ENCODE data around the gene EDNRB. TPM values are rescaled to one million over a fixed set of nuclear protein-coding genes. Genes with fewer than 3 reads are reported as not detected.

EDNRB gene
- total and polyA plus RNA-seq, 2 of the 8 experiments (the other 6 are each of a cell fraction or from before 2014, with no cell fraction given) = 15.8 to 73.2 TPM

DNA sequence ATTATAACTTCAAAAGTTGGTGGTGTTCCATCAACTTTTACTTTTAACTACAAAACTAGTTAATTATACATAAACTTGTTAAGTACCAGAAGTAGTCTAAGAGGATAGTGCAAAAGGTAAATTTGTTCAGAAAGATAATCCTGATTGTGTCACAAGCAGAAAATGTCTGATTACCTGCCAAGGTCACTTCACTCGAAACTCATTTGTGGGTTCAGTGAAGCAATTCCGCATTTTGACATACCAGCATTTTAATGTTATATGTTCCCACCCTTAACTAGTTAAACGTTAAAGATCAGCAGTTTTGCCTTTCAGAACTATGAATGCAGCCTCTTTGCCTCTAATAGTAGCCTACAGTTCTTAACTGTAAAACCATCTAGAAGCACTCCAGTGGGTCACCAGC lies 5.6 kb downstream of the EDNRB start (continued):
- TF ChIP-seq CBX5 (IDR thresholded peaks at IDR 0.05; ENCODE audit: low read depth, low read length) (no peak), KDM1A (IDR thresholded peaks at IDR 0.05; ENCODE audit: borderline replicate concordance, low read length) (no peak), GABPA (IDR thresholded peaks at IDR 0.05; ENCODE audit: borderline replicate concordance, insufficient read depth, low read length) (no peak)
- TF ChIP-seq, protein P1, sequence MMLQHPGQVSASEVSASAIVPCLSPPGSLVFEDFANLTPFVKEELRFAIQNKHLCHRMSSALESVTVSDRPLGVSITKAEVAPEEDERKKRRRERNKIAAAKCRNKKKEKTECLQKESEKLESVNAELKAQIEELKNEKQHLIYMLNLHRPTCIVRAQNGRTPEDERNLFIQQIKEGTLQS (IDR thresholded peaks at IDR 0.05; ENCODE audit: insufficient read depth, low read depth, low read length) = no peak

Measured in H1 (cell line).